B cell (primary cell): ENCODE results near the gene PPP6R3. TPM values are rescaled to one million over a fixed set of nuclear protein-coding genes. Genes with fewer than 3 reads are reported as not detected.

Experiments used
- ATAC-seq: fragments of 200-7000 bp; cut with Tn5 transposase; one replicate; pipeline ENCODE4 v1.10.0; 2021; ENCODE audit warnings: low read depth, mild to moderate bottlenecking, moderate number of reproducible peaks, moderate library complexity
- CTCF ChIA-PET: fragments of 350-600 bp; sonication (Branson Sonifier 250); formaldehyde crosslinking; loops from one replicate; lab custom pipeline; 2021; ENCODE audit warnings: antibody characterized with exemption, inconsistent platforms; lab: Charles Lee
- POLR2A ChIA-PET: fragments of 350-600 bp; sonication (Branson Sonifier 250); formaldehyde crosslinking; loops from one replicate; lab custom pipeline; 2021; ENCODE audit warnings: antibody characterized with exemption; lab: Charles Lee
- DNase-seq: peaks from one replicate; pipeline ENCODE4 v3.0.0; 2013
- H2AFZ ChIP-seq: 2 replicates; pipeline ENCODE4 v1.6.1; 2012; ENCODE audit warnings: mild to moderate bottlenecking, low read depth, low read length; ENCODE audit not compliant: insufficient read depth, poor library complexity, severe bottlenecking
- H3K27ac ChIP-seq, 2 donors: 1 replicate in 1 of 2; 2 replicates in 1 of 2; pipeline ENCODE4 v1.5.1; 2012 to 2013; ENCODE audit warnings: low read length in 2 of 2, mild to moderate bottlenecking in 2 of 2, moderate library complexity in 1 of 2
- H3K27me3 ChIP-seq, 4 experiments: fragments of 200-600 bp in 1 of 4; sonication (generic) in 1 of 4; replicated peaks in 1 of 4; 1 replicate in 2 of 4; 2 replicates in 2 of 4; pipeline versions ENCODE4 v1.6.1 to v1.7.0; 2013 to 2016; ENCODE audit warnings: low read length in 3 of 4, mild to moderate bottlenecking in 2 of 4, mixed read lengths in 1 of 4, moderate library complexity in 1 of 4; ENCODE audit not compliant: insufficient read depth in 4 of 4, control insufficient read depth in 3 of 4; ENCODE audit errors: control extremely low read depth in 1 of 4
- H3K36me3 ChIP-seq, 2 experiments: replicated peaks in 1 of 2; 1 replicate in 1 of 2; 2 replicates in 1 of 2; pipeline versions ENCODE4 v1.6.1 to v1.7.1; 2013; ENCODE audit warnings: low read length in 1 of 2; ENCODE audit not compliant: insufficient read depth in 2 of 2, control insufficient read depth in 1 of 2; ENCODE audit errors: control extremely low read depth in 1 of 2, extremely low read depth in 1 of 2
- H3K4me1 ChIP-seq, 2 donors: fragments of 200-600 bp in 1 of 2; sonication (generic) in 1 of 2; 1 replicate in 1 of 2; 2 replicates in 1 of 2; pipeline versions ENCODE4 v1.5.1 to v1.6.1; 2013 to 2017; ENCODE audit warnings: low read length in 2 of 2; ENCODE audit not compliant: control insufficient read depth in 2 of 2, insufficient read depth in 2 of 2
- H3K4me2 ChIP-seq: replicated peaks from 2 replicates; pipeline ENCODE3; 2012; ENCODE audit warnings: mild to moderate bottlenecking, low read depth, low read length; ENCODE audit not compliant: poor library complexity, severe bottlenecking
- H3K4me3 ChIP-seq, 5 experiments: fragments of 200-600 bp in 1 of 5; sonication (generic) in 1 of 5; 1 replicate in 3 of 5; 2 replicates in 2 of 5; pipeline versions ENCODE4 v1.5.1 to v1.7.0; 2011 to 2016; ENCODE audit warnings: low read length in 4 of 5, mild to moderate bottlenecking in 4 of 5, low read depth in 2 of 5, control low read depth in 1 of 5, moderate library complexity in 1 of 5; ENCODE audit not compliant: insufficient read depth in 1 of 5; ENCODE audit errors: control extremely low read depth in 1 of 5, extremely low read depth in 1 of 5
- H3K79me2 ChIP-seq: fragments of 200-600 bp; sonication (generic); one replicate; pipeline ENCODE4 v1.6.0; 2016; ENCODE audit warnings: low read length; ENCODE audit not compliant: control insufficient read depth, insufficient read depth
- H3K9ac ChIP-seq: fragments of 200-600 bp; sonication (generic); 2 replicates; pipeline ENCODE4 v1.6.1; 2017; ENCODE audit warnings: mild to moderate bottlenecking, low read length, moderate library complexity
- H3K9me3 ChIP-seq, 3 donors: one replicate each; pipeline versions ENCODE4 v1.6.1 to v1.7.1; 2013; ENCODE audit warnings: low read length in 2 of 3; ENCODE audit not compliant: control insufficient read depth in 2 of 3, insufficient read depth in 1 of 3; ENCODE audit errors: control extremely low read depth in 1 of 3
- H4K20me1 ChIP-seq: 2 replicates; pipeline ENCODE4 v1.6.0; 2012; ENCODE audit warnings: mild to moderate bottlenecking, low read length; ENCODE audit not compliant: insufficient read depth, control insufficient read depth, poor library complexity, severe bottlenecking
- H3K27ac Mint-ChIP-seq: one replicate; pipeline ENCODE4 v1.8.0; 2021; ENCODE audit warnings: mixed read lengths
- H3K27me3 Mint-ChIP-seq: one replicate; pipeline ENCODE4 v1.8.0; 2021; ENCODE audit warnings: mixed read lengths
- H3K4me1 Mint-ChIP-seq: one replicate; pipeline ENCODE4 v1.8.0; 2021; ENCODE audit warnings: mixed read lengths
- H3K4me3 Mint-ChIP-seq: one replicate; pipeline ENCODE4 v1.8.0; 2021; ENCODE audit warnings: mixed read lengths
- H3K9me3 Mint-ChIP-seq: one replicate; pipeline ENCODE4 v1.8.0; 2022; ENCODE audit warnings: mixed read lengths; ENCODE audit not compliant: insufficient read depth
- EZH2 ChIP-seq: IDR thresholded peaks from 2 replicates; pipeline ENCODE4 v1.6.1; 2012; ENCODE audit warnings: borderline replicate concordance, low read depth, mild to moderate bottlenecking, moderate library complexity, low read length; ENCODE audit not compliant: insufficient read depth, poor library complexity, severe bottlenecking
- WGBS: methylation state at CpG from one replicate; pipeline ENCODE4 v1.1.5; 2013; ENCODE audit warnings: missing lambda C conversion rate; ENCODE audit not compliant: insufficient coverage; 5-methylcytosine and 5-hydroxymethylcytosine counted together
- intact Hi-C: fragments of 100-400 bp; cut with micrococcal nuclease; formaldehyde crosslinking; loops from one replicate; pipeline ENCODE4 v1.10.0; 2022
- polyA plus RNA-seq: library from polyadenylated mRNA; depleted of rRNA; stranded (reverse); fragments of >200 nt; gene quantifications from 2 replicates; pipeline ENCODE4 v1.2.3, GENCODE V29; 2012
- total RNA-seq, 2 donors: library from RNA; stranded (reverse); fragments of 120-200 nt in 1 of 2; gene quantifications; 1 replicate in 1 of 2; 2 replicates in 1 of 2; pipeline versions ENCODE4 v1.2.3 to v1.2.4, GENCODE V29; 2013 to 2022
- TF ChIP-seq, protein P1 (sequence below): fragments of 200-600 bp; IDR thresholded peaks from one replicate; pipeline ENCODE4 v1.8.0; 2022; ENCODE audit warnings: antibody characterized with exemption, mild to moderate bottlenecking

Gene PPP6R3
- total and polyA plus RNA-seq, 2 donors (not counting 1 experiment from before 2014, with no cell fraction given), result 48.5 to 159 TPM

DNA sequence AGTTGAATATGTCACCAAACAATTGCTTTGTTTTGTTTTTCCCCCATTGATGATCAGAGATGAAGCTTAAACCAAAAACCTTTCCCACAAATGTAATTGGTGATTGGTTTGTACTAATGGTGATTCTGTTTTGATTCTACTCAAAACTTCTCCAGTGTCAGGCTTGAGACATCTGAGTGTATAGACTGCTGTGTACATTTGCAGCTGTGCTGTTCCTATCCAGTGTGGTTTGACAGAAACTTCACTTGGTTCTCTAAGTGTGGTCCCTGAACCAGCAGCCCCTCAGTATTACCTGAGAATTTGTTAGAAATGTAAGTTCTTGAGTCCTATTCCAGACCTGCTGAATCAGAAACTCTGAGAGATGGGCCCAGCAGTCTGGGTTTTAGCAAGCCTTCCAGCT is 84.8 kb downstream of the PPP6R3 start:
- peaks cover 4 to 87% of the 10 kb centered on the region in 2 experiments for H3K36me3 ChIP-seq
- ChIA-PET CTCF (no interaction called here), POLR2A (no interaction called here)
- no peak overlapping the region for H3K9ac ChIP-seq
- Mint-ChIP-seq H3K27me3 (no peaks in the 10 kb centered on the region), H3K4me1 (peaks cover 25% of the 10 kb centered on the region), H3K9me3 (no peaks in the 10 kb centered on the region), H3K4me3 (no peak overlapping the region), H3K27ac (no peak overlapping the region)
- H3K4me2 ChIP-seq, result no peak overlapping the region
- no peak overlapping the region for H2AFZ ChIP-seq
- ATAC-seq (no peak), DNase-seq (no peak)
- no peaks in the 10 kb centered on the region for H3K27me3 ChIP-seq
- H3K9me3 ChIP-seq, result no peaks in the 10 kb centered on the region
- H3K27ac ChIP-seq, result no peak overlapping the region
- peaks cover 77% of the 10 kb centered on the region for H3K79me2 ChIP-seq
- TF ChIP-seq EZH2, result no peak
- TF ChIP-seq, protein P1, sequence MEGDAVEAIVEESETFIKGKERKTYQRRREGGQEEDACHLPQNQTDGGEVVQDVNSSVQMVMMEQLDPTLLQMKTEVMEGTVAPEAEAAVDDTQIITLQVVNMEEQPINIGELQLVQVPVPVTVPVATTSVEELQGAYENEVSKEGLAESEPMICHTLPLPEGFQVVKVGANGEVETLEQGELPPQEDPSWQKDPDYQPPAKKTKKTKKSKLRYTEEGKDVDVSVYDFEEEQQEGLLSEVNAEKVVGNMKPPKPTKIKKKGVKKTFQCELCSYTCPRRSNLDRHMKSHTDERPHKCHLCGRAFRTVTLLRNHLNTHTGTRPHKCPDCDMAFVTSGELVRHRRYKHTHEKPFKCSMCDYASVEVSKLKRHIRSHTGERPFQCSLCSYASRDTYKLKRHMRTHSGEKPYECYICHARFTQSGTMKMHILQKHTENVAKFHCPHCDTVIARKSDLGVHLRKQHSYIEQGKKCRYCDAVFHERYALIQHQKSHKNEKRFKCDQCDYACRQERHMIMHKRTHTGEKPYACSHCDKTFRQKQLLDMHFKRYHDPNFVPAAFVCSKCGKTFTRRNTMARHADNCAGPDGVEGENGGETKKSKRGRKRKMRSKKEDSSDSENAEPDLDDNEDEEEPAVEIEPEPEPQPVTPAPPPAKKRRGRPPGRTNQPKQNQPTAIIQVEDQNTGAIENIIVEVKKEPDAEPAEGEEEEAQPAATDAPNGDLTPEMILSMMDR, result no peak
- peaks cover 86% of the 10 kb centered on the region for H4K20me1 ChIP-seq
- peaks cover 0 to 2% of the 10 kb centered on the region in 2 donors for H3K4me1 ChIP-seq
- intact Hi-C loops, result no loop called here
- H3K4me3 ChIP-seq, result no peak overlapping the region

DNA sequence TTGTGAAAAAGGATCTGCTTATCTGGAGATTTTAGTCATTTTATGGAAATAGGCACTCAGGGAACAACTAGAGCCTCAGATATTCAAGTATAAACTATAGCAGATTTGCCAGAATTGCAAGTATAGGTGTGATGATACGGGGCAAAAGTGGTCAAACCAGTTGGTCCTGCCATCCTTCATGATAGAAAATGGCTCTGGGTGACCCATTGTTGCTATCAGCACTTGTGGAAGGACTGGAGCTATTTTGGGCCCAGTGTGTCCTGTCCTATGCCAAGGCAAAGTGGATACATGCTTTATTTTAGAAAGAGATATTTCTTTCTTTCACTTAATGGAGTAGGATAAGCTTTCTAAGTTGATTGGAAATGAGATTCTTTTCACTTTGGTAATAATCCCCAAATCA is 85.2 kb downstream of the PPP6R3 start:
- CTCF ChIA-PET, result no interaction called here
- H3K4me3 Mint-ChIP-seq, result no peak overlapping the region
- 100% methylated on average over 1 of the region's 1 CpG for WGBS
- no peaks in the 10 kb centered on the region for H3K9me3 Mint-ChIP-seq
- peaks cover 29% of the 10 kb centered on the region for H3K4me1 Mint-ChIP-seq
- peaks cover 0 to 4% of the 10 kb centered on the region in 2 donors for H3K4me1 ChIP-seq
- H3K9me3 ChIP-seq, result no peaks in the 10 kb centered on the region
- no peak overlapping the region for H3K4me2 ChIP-seq
- POLR2A ChIA-PET, result no interaction called here
- H4K20me1 ChIP-seq, result peaks cover 91% of the 10 kb centered on the region
- H3K4me3 ChIP-seq, result no peak overlapping the region
- no peaks in the 10 kb centered on the region for H3K27me3 Mint-ChIP-seq
- ATAC-seq (no peak), DNase-seq (no peak)
- no peak overlapping the region for H3K27ac Mint-ChIP-seq
- H2AFZ ChIP-seq, result no peak overlapping the region
- no peak overlapping the region for H3K27ac ChIP-seq
- H3K36me3 ChIP-seq, result peaks cover 4 to 84% of the 10 kb centered on the region in 2 experiments
- H3K27me3 ChIP-seq, result no peaks in the 10 kb centered on the region
- no peak overlapping the region for H3K9ac ChIP-seq
- no peak for TF ChIP-seq EZH2
- TF ChIP-seq, protein P1, result no peak
- intact Hi-C loops, result no loop called here
- H3K79me2 ChIP-seq, result peaks cover 81% of the 10 kb centered on the region
